ENCODE data around the gene RTN4RL1.

The RTN4RL1 gene

GRCh38 chr17:1999557-2000251 is 25.4 kb downstream of the RTN4RL1 start:
- TF ChIP-seq CTCF (IDR thresholded peaks at IDR 0.05), result no peak
- Histone ChIP-seq H3K4me2 (ENCODE audit: low read length) (peak overlapping the region; percentile 64), H3K27ac (peak overlapping the region; percentile 53), H2AFZ (peak overlapping the region; percentile 87), H3K9ac (no peak overlapping the region), H3K79me2 (no peaks in the 10 kb centered on the region), H3K4me3 (ENCODE audit: low read depth, low read length) (peak overlapping the region; percentile 35), H3K9me3 (ENCODE audit: control insufficient read depth, low read length) (no peaks in the 10 kb centered on the region), H3K27me3 (ENCODE audit: control insufficient read depth, insufficient read depth, low read length) (no peaks in the 10 kb centered on the region), H3K36me3 (ENCODE audit: control insufficient read depth, insufficient read depth, low read length) (no peaks in the 10 kb centered on the region), H3K4me1 (peaks cover 8% of the 10 kb centered on the region)

GRCh38 chr17:1997927-1998742 is 27.0 kb downstream of the RTN4RL1 start:
- no peak overlapping the region for H3K27ac ChIP-seq
- no peaks in the 10 kb centered on the region for H3K79me2 ChIP-seq
- H3K36me3 ChIP-seq (ENCODE audit: control insufficient read depth, insufficient read depth, low read length), result no peaks in the 10 kb centered on the region
- H3K9ac ChIP-seq, result no peak overlapping the region
- H3K4me2 ChIP-seq (ENCODE audit: low read length), result no peak overlapping the region
- peak overlapping the region; percentile 53 for H2AFZ ChIP-seq
- no peak overlapping the region for H3K4me3 ChIP-seq (ENCODE audit: low read depth, low read length)
- no peak for TF ChIP-seq CTCF (IDR thresholded peaks at IDR 0.05)
- no peaks in the 10 kb centered on the region for H3K27me3 ChIP-seq (ENCODE audit: control insufficient read depth, insufficient read depth, low read length)
- H3K9me3 ChIP-seq (ENCODE audit: control insufficient read depth, low read length), result no peaks in the 10 kb centered on the region
- H3K4me1 ChIP-seq, result peaks cover 8% of the 10 kb centered on the region

GRCh38 chr17:1997289-1997926 is 27.7 kb downstream of the RTN4RL1 start:
- Histone ChIP-seq H3K4me1 (peaks cover 8% of the 10 kb centered on the region), H3K27me3 (ENCODE audit: control insufficient read depth, insufficient read depth, low read length) (no peaks in the 10 kb centered on the region), H3K9me3 (ENCODE audit: control insufficient read depth, low read length) (no peaks in the 10 kb centered on the region), H3K36me3 (ENCODE audit: control insufficient read depth, insufficient read depth, low read length) (no peaks in the 10 kb centered on the region), H3K27ac (no peak overlapping the region), H3K9ac (no peak overlapping the region), H3K4me2 (ENCODE audit: low read length) (no peak overlapping the region), H3K4me3 (ENCODE audit: low read depth, low read length) (no peak overlapping the region), H2AFZ (no peak overlapping the region), H3K79me2 (no peaks in the 10 kb centered on the region)
- no peak for TF ChIP-seq CTCF (IDR thresholded peaks at IDR 0.05)

GRCh38 chr17:1996800-1997288 is 28.3 kb downstream of the RTN4RL1 start:
- H3K4me1 ChIP-seq, result peaks cover 8% of the 10 kb centered on the region

More at GRCh38 chr17:1996800-1997288, 28.3 kb downstream of the RTN4RL1 start:
- Histone ChIP-seq H3K27ac (no peak overlapping the region), H2AFZ (peak overlapping the region; percentile 55), H3K4me3 (ENCODE audit: low read depth, low read length) (no peak overlapping the region), H3K79me2 (no peaks in the 10 kb centered on the region), H3K9ac (no peak overlapping the region), H3K36me3 (ENCODE audit: control insufficient read depth, insufficient read depth, low read length) (no peaks in the 10 kb centered on the region), H3K4me2 (ENCODE audit: low read length) (no peak overlapping the region), H3K27me3 (ENCODE audit: control insufficient read depth, insufficient read depth, low read length) (no peaks in the 10 kb centered on the region), H3K9me3 (ENCODE audit: control insufficient read depth, low read length) (no peaks in the 10 kb centered on the region)
- no peak for TF ChIP-seq CTCF (IDR thresholded peaks at IDR 0.05)
